H9 (cell line): ENCODE measurements around the gene OGG1. TPM values are rescaled to one million over a fixed set of nuclear protein-coding genes. Genes with fewer than 3 reads are reported as not detected.

Source experiments
- DNase-seq: peaks from one replicate; pipeline ENCODE4 v3.0.0-alpha.2; 2017
- H2AFZ ChIP-seq: one replicate; pipeline ENCODE4 v1.6.1; 2013; ENCODE audit warnings: mild to moderate bottlenecking, low read length, control low read depth, moderate library complexity
- H2AK5ac ChIP-seq: 2 replicates; pipeline ENCODE4 v1.6.1; 2013; ENCODE audit warnings: low read length, control low read depth, mixed read lengths; ENCODE audit not compliant: insufficient read length
- H2BK120ac ChIP-seq: one replicate; pipeline ENCODE4 v1.6.1; 2013; ENCODE audit warnings: low read depth, mild to moderate bottlenecking, low read length, control low read depth, inconsistent platforms; ENCODE audit not compliant: poor library complexity, severe bottlenecking
- H2BK12ac ChIP-seq: 2 replicates; pipeline ENCODE4 v1.6.1; 2013; ENCODE audit warnings: low read length, control low read depth, mixed read lengths, low read depth; ENCODE audit not compliant: insufficient read length
- H2BK15ac ChIP-seq: 2 replicates; pipeline ENCODE4 v1.6.1; 2013; ENCODE audit warnings: low read depth, low read length, control low read depth
- H2BK20ac ChIP-seq: one replicate; pipeline ENCODE4 v1.6.1; 2013; ENCODE audit warnings: low read depth, mild to moderate bottlenecking, low read length, control low read depth, inconsistent platforms; ENCODE audit not compliant: poor library complexity, severe bottlenecking
- H2BK5ac ChIP-seq: 2 replicates; pipeline ENCODE4 v1.6.1; 2013; ENCODE audit warnings: low read length, control low read depth, mixed read lengths; ENCODE audit not compliant: insufficient read length
- H3K14ac ChIP-seq: 2 replicates; pipeline ENCODE4 v1.6.1; 2013; ENCODE audit warnings: low read length, control low read depth; ENCODE audit not compliant: insufficient read depth
- H3K18ac ChIP-seq: 2 replicates; pipeline ENCODE4 v1.6.1; 2013; ENCODE audit warnings: low read depth, mild to moderate bottlenecking, mixed read lengths, low read length, control low read depth; ENCODE audit not compliant: insufficient read length
- H3K23ac ChIP-seq: 2 replicates; pipeline ENCODE4 v1.6.1; 2013; ENCODE audit warnings: low read length, control low read depth, mixed read lengths, low read depth; ENCODE audit not compliant: insufficient read length
- H3K23me2 ChIP-seq: 2 replicates; pipeline ENCODE4 v1.6.1; 2013; ENCODE audit warnings: low read depth, mild to moderate bottlenecking, mixed read lengths, low read length, control low read depth; ENCODE audit not compliant: insufficient read length, poor library complexity, severe bottlenecking
- H3K27ac ChIP-seq: 2 replicates; pipeline ENCODE4 v1.5.1; 2013; ENCODE audit warnings: low read length, control low read depth, mixed read lengths, low read depth; ENCODE audit not compliant: insufficient read length
- H3K27me3 ChIP-seq: 2 replicates; pipeline ENCODE4 v1.6.1; 2013; ENCODE audit warnings: low read length, control low read depth, inconsistent platforms; ENCODE audit not compliant: insufficient read depth
- H3K4ac ChIP-seq: 2 replicates; pipeline ENCODE4 v1.6.1; 2013; ENCODE audit warnings: low read depth, mild to moderate bottlenecking, control low read depth, inconsistent platforms, low read length, moderate library complexity
- H3K4me1 ChIP-seq: 2 replicates; pipeline ENCODE4 v1.6.1; 2013; ENCODE audit warnings: low read length, control low read depth, inconsistent platforms; ENCODE audit not compliant: insufficient read depth
- H3K4me2 ChIP-seq: 2 replicates; pipeline ENCODE4 v1.6.1; 2013; ENCODE audit warnings: low read length, control low read depth, mixed read lengths; ENCODE audit not compliant: insufficient read length, insufficient read depth
- H3K56ac ChIP-seq: 2 replicates; pipeline ENCODE4 v1.6.1; 2013; ENCODE audit warnings: low read depth, mild to moderate bottlenecking, mixed read lengths, low read length, control low read depth; ENCODE audit not compliant: insufficient read length
- H3K79me1 ChIP-seq: 2 replicates; pipeline ENCODE4 v1.6.1; 2013; ENCODE audit warnings: low read depth, mild to moderate bottlenecking, moderate library complexity, low read length, control low read depth, inconsistent platforms; ENCODE audit not compliant: insufficient read depth, poor library complexity, severe bottlenecking
- H3K79me2 ChIP-seq: 2 replicates; pipeline ENCODE4 v1.6.1; 2013; ENCODE audit warnings: low read length, control low read depth, inconsistent platforms; ENCODE audit not compliant: insufficient read depth
- H3K9ac ChIP-seq: 2 replicates; pipeline ENCODE4 v1.6.1; 2013; ENCODE audit warnings: low read length, control low read depth, mixed read lengths; ENCODE audit not compliant: insufficient read length; ENCODE audit errors: extremely low read depth
- H3K9me3 ChIP-seq: one replicate; pipeline ENCODE4 v1.6.1; 2013; ENCODE audit warnings: low read depth, low read length, inconsistent platforms; ENCODE audit not compliant: control insufficient read depth
- H3T11ph ChIP-seq: one replicate; pipeline ENCODE4 v1.6.1; 2013; ENCODE audit warnings: mild to moderate bottlenecking, low read length, control low read depth, inconsistent platforms
- H4K20me1 ChIP-seq: one replicate; pipeline ENCODE4 v1.6.1; 2013; ENCODE audit not compliant: control insufficient read depth, insufficient read length, insufficient read depth
- H4K5ac ChIP-seq: 2 replicates; pipeline ENCODE4 v1.6.1; 2013; ENCODE audit warnings: low read depth, mild to moderate bottlenecking, mixed read lengths, low read length, control low read depth; ENCODE audit not compliant: insufficient read length
- H4K8ac ChIP-seq: replicated peaks from 2 replicates; pipeline ENCODE4 v1.6.1; 2013; ENCODE audit warnings: low read length, control low read depth, mixed read lengths, low read depth; ENCODE audit not compliant: insufficient read length
- H4K91ac ChIP-seq: 2 replicates; pipeline ENCODE4 v1.6.1; 2013; ENCODE audit warnings: low read depth, mild to moderate bottlenecking, moderate library complexity, mixed read lengths, low read length, control low read depth; ENCODE audit not compliant: insufficient read length
- H3K27ac Mint-ChIP-seq, 3 experiments: 2 replicates in 2 of 3; 3 replicates in 1 of 3; pipeline ENCODE4 v1.8.0; 2020 to 2021; ENCODE audit warnings: mixed read lengths in 3 of 3, mild to moderate bottlenecking in 1 of 3, moderate library complexity in 1 of 3
- H3K27me3 Mint-ChIP-seq: 2 replicates; pipeline ENCODE4 v1.8.0; 2021; ENCODE audit warnings: low read depth, mild to moderate bottlenecking, moderate library complexity, mixed read lengths
- H3K36me3 Mint-ChIP-seq, 3 experiments: 2 replicates in 2 of 3; 3 replicates in 1 of 3; pipeline ENCODE4 v1.8.0; 2020 to 2021; ENCODE audit warnings: low read depth in 3 of 3, mixed read lengths in 3 of 3; ENCODE audit not compliant: insufficient read depth in 1 of 3
- H3K4me1 Mint-ChIP-seq, 2 experiments: 2 replicates each; pipeline ENCODE4 v1.8.0; 2020; ENCODE audit warnings: mixed read lengths in 2 of 2
- H3K4me3 Mint-ChIP-seq, 2 experiments: 2 replicates in 1 of 2; 3 replicates in 1 of 2; pipeline ENCODE4 v1.8.0; 2020 to 2021; ENCODE audit warnings: mild to moderate bottlenecking in 2 of 2, mixed read lengths in 2 of 2, moderate library complexity in 1 of 2
- H3K9me3 Mint-ChIP-seq, 2 experiments: 2 replicates in 1 of 2; 3 replicates in 1 of 2; pipeline ENCODE4 v1.8.0; 2020; ENCODE audit warnings: mild to moderate bottlenecking in 2 of 2, mixed read lengths in 2 of 2, moderate library complexity in 1 of 2
- CTCF ChIP-seq: fragments of 200-600 bp; sonication (generic); conservative IDR thresholded peaks from 3 replicates; pipeline ENCODE4 v1.8.0; 2021; ENCODE audit warnings: antibody characterized with exemption, mild to moderate bottlenecking
- WGBS: extraction: QIAGEN DNeasy Blood & Tissue Kit; methylation state at CpG from one replicate; pipeline ENCODE4 v1.1.7; 2013; ENCODE audit warnings: missing lambda C conversion rate, low lambda C conversion rate, mixed read lengths; ENCODE audit not compliant: insufficient read length; ENCODE audit errors: extremely low coverage; 5-methylcytosine and 5-hydroxymethylcytosine counted together
- total RNA-seq: library from RNA; stranded (reverse); gene quantifications from 2 replicates; pipeline ENCODE4 v1.2.1, GENCODE V29; 2021

The OGG1 gene
- total RNA-seq, 1 experiment from 2014 or later = 43.4 TPM

- no peak overlapping the region for H3K9ac ChIP-seq
These were observed 45.1 kb upstream of the OGG1 start for GRCh38 chr3:9704347-9705322.

More at GRCh38 chr3:9704347-9705322, 45.1 kb upstream of the OGG1 start:
- no peaks in the 10 kb centered on the region for H3K4me1 ChIP-seq
- H3K9me3 Mint-ChIP-seq = no peaks in the 10 kb centered on the region
- H3K27ac Mint-ChIP-seq = no peak overlapping the region; a peak in 1 of 7 replicates
- WGBS = no CpG with 5 or more reads among the region's 62 CpGs
- no peak overlapping the region for H2BK5ac ChIP-seq
- H3K4me3 Mint-ChIP-seq = peak overlapping the region; percentile 68 to 82
- H3K9me3 ChIP-seq = no peaks in the 10 kb centered on the region
- peak overlapping the region; percentile 81 for H3K4me2 ChIP-seq
- no peak overlapping the region for H2BK120ac ChIP-seq
- no peak overlapping the region for H2BK12ac ChIP-seq
- H3T11ph ChIP-seq = no peak overlapping the region
- no peaks in the 10 kb centered on the region for H3K79me1 ChIP-seq
- H3K79me2 ChIP-seq = no peaks in the 10 kb centered on the region
- no peak overlapping the region for H3K56ac ChIP-seq
- no peak overlapping the region for H4K91ac ChIP-seq
- H3K27me3 ChIP-seq = peaks cover 3% of the 10 kb centered on the region; the same call in 1 of the 2 replicates
- H3K27me3 Mint-ChIP-seq = peaks cover 21% of the 10 kb centered on the region
- no peak overlapping the region for H3K4ac ChIP-seq
- no peak overlapping the region for H2AK5ac ChIP-seq
- H2BK15ac ChIP-seq = no peak overlapping the region
- H4K8ac ChIP-seq = no peak overlapping the region
- H3K4me1 Mint-ChIP-seq = peaks cover 3 to 16% of the 10 kb centered on the region in 2 experiments; a peak in 3 of 4 replicates
- H4K20me1 ChIP-seq = no peaks in the 10 kb centered on the region
- DNase-seq = peak; percentile 99
- H4K5ac ChIP-seq = no peak overlapping the region
- H3K18ac ChIP-seq = no peak overlapping the region
- H3K36me3 Mint-ChIP-seq = peaks cover 0 to 13% (median 0%) of the 10 kb centered on the region in 3 experiments; a peak in 1 of 7 replicates
- no peak overlapping the region; the same call in 1 of the 2 replicates for H3K14ac ChIP-seq
- no peak overlapping the region for H2BK20ac ChIP-seq
- H3K23me2 ChIP-seq = peaks cover 11% of the 10 kb centered on the region
- H3K23ac ChIP-seq = no peak overlapping the region
- no peak overlapping the region for H2AFZ ChIP-seq
- TF ChIP-seq CTCF = no peak
- H3K27ac ChIP-seq = no peak overlapping the region
